ENCODE measurements around the gene SSH3. TPM values are rescaled to one million over a fixed set of nuclear protein-coding genes. Genes with fewer than 3 reads are reported as not detected.

The SSH3 gene
- total and polyA plus RNA-seq, 4 donors, result 7.1 to 21.5 (median 14.5) TPM

DNA sequence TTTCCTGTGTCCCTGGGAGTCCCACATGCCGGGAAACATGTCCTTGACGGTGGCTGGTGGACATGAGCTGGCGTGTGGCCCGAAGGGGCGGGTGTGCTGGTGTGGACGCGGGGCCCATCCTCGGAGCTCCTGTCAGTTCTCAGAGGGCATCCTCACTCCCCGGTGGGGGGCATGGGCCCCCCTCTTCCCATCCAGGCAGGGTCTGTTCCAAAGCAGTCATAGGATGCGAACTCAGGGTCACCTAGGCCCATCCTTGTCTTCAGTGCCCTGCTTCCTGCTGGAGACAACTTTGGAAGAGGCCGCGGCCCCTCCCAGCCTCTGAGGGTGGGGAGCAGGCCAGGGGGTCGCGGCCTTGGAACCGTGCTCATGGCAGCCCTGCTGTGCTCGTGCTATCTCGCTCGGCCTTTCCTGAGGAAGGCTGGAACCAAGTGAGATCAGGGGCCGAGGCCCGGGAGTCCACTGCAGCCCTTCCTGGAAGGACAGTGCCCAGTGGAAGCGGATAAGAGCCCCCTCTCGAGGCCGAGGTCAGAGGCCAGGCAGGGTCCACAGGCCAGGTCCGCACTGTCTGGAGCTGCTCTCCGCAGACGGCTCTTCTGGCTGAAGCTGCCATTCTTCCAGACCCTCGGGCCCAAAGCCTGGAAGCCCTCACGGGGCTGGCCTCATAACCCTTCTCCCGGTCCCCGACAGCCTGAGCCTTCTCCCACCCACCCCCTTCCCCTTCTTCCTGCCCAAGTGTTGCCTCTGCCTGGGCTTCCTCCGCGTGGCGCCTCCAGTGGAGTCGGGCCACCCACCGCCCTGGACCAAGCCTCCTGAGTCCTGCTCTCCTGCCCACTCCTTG lies 28.3 kb upstream of the SSH3 start:
- Histone ChIP-seq H3K4me1 (ENCODE audit: control insufficient read depth, insufficient read depth, low read length) (peaks cover 85% of the 10 kb centered on the region), H3K4me3 (ENCODE audit: low read depth, low read length) (no peak overlapping the region), H3K27me3 (ENCODE audit: control insufficient read depth, insufficient read depth, low read length) (no peaks in the 10 kb centered on the region), H3K27ac (ENCODE audit: low read depth, low read length) (no peak overlapping the region), H3K9me3 (ENCODE audit: control insufficient read depth, insufficient read depth, low read length) (no peaks in the 10 kb centered on the region), H3K36me3 (ENCODE audit: control insufficient read depth, insufficient read depth, low read length) (peaks cover 82% of the 10 kb centered on the region)
- WGBS (ENCODE audit: insufficient coverage), result 77% methylated on average over 35 of the region's 35 CpGs
- no peak for DNase-seq (ENCODE audit: low read depth in 4 of 6, low spot score in 6 of 6)

DNA sequence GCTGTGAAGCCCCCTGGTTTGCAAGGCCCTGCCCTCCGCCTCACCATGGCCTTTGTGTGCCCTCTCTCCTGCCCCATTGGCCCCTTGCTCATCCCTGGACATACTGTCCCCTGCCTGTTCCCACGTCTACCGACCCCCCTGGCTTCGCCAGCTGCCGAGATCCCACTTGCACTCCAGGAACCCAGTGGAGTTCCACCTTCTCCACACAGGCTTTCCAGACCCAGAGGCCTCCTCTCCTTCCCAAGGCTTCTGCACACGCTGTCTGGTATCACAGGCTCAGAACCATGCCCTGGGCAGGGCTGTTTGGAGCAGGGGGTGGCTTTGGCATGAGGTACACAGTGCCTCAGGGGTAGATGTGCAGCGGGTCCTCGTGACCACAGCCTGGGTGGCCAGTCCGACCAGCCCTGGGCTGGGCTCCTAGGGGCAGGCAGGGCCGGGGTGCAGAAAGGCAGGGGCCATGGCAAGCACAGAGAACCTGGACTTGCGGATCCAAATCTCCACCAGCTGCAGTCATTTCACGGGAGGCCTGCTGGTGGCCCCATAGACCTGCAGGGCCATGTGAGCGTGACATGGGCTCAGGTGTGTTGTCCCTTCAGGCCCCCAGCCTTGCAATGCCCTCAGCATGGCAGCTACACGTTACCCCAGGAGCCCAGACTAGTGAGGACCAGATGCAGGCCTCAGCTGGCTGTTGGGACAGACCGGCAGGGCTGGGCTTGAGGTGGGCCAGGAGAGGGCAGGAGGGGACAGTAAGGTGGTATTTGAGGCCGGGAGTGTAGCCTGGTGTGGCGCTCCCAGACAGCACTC lies 27.5 kb upstream of the SSH3 start:
- Histone ChIP-seq H3K4me1 (ENCODE audit: control insufficient read depth, insufficient read depth, low read length) (peaks cover 77% of the 10 kb centered on the region), H3K9me3 (ENCODE audit: control insufficient read depth, insufficient read depth, low read length) (no peaks in the 10 kb centered on the region), H3K36me3 (ENCODE audit: control insufficient read depth, insufficient read depth, low read length) (peaks cover 90% of the 10 kb centered on the region), H3K27me3 (ENCODE audit: control insufficient read depth, insufficient read depth, low read length) (no peaks in the 10 kb centered on the region), H3K4me3 (ENCODE audit: low read depth, low read length) (no peak overlapping the region), H3K27ac (ENCODE audit: low read depth, low read length) (no peak overlapping the region)
- no peak for DNase-seq (ENCODE audit: low read depth in 4 of 6, low spot score in 6 of 6)
- 94% methylated on average over 17 of the region's 17 CpGs for WGBS (ENCODE audit: insufficient coverage)

DNA sequence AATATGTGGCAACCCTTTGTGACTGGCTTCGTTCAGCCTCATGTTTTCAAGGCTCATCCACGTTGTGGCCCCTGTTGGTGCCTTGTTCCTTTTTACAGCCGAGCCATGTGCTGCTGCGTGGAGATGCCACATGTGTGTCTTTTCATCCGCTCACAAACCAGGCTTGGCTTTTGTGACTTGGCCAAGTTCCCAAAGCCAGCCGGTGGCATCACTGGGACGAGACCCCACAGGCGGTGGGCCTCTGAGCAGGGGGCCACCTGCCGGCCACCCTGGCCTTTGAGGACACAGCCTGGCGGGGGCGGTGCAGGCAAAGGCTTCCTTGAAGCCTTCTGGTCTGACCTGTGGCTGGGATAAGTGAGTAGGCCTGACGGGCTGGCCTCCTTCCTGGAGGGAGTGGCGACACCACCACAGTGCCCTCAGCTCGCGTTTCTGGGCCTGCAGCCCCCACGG lies 26.5 kb upstream of the SSH3 start:
- no peaks in the 10 kb centered on the region for H3K27me3 ChIP-seq (ENCODE audit: control insufficient read depth, insufficient read depth, low read length)
- WGBS (ENCODE audit: insufficient coverage), result 27% methylated on average over 16 of the region's 16 CpGs
- H3K4me1 ChIP-seq (ENCODE audit: control insufficient read depth, insufficient read depth, low read length), result peaks cover 67% of the 10 kb centered on the region
- DNase-seq (ENCODE audit: low read depth in 4 of 6, low spot score in 6 of 6), result peak in 2 of 6 donors; percentile 48 to 60
- H3K27ac ChIP-seq (ENCODE audit: low read depth, low read length), result peak overlapping the region; percentile 84
- H3K4me3 ChIP-seq (ENCODE audit: low read depth, low read length), result no peak overlapping the region
- no peaks in the 10 kb centered on the region for H3K9me3 ChIP-seq (ENCODE audit: control insufficient read depth, insufficient read depth, low read length)
- peaks cover 93% of the 10 kb centered on the region for H3K36me3 ChIP-seq (ENCODE audit: control insufficient read depth, insufficient read depth, low read length)

DNA sequence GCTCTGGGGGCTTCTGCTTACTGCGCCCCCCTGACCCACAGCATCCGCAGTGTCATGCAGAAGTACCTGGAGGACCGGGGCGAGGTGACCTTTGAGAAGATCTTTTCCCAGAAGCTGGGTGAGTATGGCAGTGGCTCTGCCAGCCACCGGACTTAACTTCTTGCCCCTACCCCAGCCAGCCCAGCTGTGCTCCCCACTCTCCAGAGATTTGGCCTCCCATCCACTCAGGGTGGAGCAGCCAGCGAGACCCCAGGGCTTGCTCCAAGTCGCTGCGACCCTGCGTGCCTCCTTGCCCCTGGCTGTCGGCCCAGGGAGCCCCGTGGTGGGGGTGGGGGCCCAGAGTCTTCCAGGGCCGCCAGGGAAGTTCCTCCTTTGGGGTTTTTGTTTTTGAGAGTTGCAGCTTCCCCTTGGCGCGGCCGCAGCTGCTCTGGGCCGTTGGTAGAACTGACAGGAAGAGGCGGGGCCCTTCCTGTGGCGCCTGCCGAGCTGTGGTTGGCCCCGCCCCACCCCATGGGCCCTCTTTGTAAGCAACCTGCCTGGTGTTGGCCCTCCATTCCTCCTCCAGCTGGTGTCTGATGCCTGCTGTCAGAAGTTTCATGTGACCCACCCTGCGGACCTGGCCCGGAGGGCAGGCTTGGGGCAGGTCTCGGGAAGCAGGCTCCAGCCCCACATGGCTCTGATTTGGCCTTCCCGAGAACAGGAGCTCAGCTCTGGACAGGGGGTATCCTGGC lies 25.9 kb upstream of the SSH3 start:
- peak overlapping the region; percentile 84 for H3K27ac ChIP-seq (ENCODE audit: low read depth, low read length)
- no peaks in the 10 kb centered on the region for H3K9me3 ChIP-seq (ENCODE audit: control insufficient read depth, insufficient read depth, low read length)
- WGBS (ENCODE audit: insufficient coverage), result 42% methylated on average over 22 of the region's 24 CpGs
- H3K36me3 ChIP-seq (ENCODE audit: control insufficient read depth, insufficient read depth, low read length), result peaks cover 93% of the 10 kb centered on the region
- peak in 2 of 6 donors; percentile 33 to 76 for DNase-seq (ENCODE audit: low read depth in 4 of 6, low spot score in 6 of 6)
- no peaks in the 10 kb centered on the region for H3K27me3 ChIP-seq (ENCODE audit: control insufficient read depth, insufficient read depth, low read length)
- H3K4me1 ChIP-seq (ENCODE audit: control insufficient read depth, insufficient read depth, low read length), result peaks cover 61% of the 10 kb centered on the region
- no peak overlapping the region for H3K4me3 ChIP-seq (ENCODE audit: low read depth, low read length)

DNA sequence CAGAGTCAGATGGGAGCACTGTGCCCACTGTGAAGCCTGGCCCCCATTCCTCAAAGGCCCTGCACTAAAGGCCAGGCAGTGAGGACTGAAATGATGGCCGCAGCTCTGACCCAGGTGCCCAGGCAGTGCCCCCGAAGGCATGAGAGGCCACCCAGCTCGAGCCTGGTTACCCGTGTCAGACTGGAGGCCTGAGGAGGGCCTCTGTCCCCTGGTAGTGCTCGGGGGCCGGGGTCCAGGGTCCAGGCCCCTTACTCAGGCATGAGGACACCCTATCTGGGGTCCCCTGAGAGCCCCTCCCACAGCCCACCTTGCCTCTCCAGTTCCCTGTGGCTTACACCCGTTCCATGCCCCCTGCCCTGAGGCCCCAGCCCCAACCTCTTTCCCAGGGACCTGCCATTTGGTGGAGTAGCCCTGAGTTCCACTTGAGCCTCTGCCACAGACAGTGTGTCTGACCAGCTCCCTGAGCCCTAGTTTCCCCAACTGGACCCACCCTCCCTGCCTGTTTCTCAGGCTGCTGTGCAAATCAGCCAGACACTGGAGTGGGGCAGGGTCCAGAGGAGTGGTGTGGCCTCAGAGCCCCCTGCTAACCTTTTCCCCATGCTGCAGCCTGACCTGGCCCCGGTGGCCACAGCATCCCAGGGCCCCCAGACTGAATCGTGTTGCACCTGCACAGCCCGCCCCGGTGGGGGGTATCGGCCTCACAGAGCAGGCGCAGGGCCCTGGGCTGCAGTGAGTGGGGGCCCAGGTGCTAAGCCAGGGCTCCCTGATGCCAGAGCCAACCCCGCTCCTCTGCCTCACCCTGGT lies 25.0 kb upstream of the SSH3 start:
- H3K4me3 ChIP-seq (ENCODE audit: low read depth, low read length), result no peak overlapping the region
- 94% methylated on average over 14 of the region's 14 CpGs for WGBS (ENCODE audit: insufficient coverage)
- peaks cover 93% of the 10 kb centered on the region for H3K36me3 ChIP-seq (ENCODE audit: control insufficient read depth, insufficient read depth, low read length)
- H3K9me3 ChIP-seq (ENCODE audit: control insufficient read depth, insufficient read depth, low read length), result no peaks in the 10 kb centered on the region
- peaks cover 51% of the 10 kb centered on the region for H3K4me1 ChIP-seq (ENCODE audit: control insufficient read depth, insufficient read depth, low read length)
- H3K27ac ChIP-seq (ENCODE audit: low read depth, low read length), result peak overlapping the region; percentile 84
- DNase-seq (ENCODE audit: low read depth in 4 of 6, low spot score in 6 of 6), result no peak
- no peaks in the 10 kb centered on the region for H3K27me3 ChIP-seq (ENCODE audit: control insufficient read depth, insufficient read depth, low read length)

DNA sequence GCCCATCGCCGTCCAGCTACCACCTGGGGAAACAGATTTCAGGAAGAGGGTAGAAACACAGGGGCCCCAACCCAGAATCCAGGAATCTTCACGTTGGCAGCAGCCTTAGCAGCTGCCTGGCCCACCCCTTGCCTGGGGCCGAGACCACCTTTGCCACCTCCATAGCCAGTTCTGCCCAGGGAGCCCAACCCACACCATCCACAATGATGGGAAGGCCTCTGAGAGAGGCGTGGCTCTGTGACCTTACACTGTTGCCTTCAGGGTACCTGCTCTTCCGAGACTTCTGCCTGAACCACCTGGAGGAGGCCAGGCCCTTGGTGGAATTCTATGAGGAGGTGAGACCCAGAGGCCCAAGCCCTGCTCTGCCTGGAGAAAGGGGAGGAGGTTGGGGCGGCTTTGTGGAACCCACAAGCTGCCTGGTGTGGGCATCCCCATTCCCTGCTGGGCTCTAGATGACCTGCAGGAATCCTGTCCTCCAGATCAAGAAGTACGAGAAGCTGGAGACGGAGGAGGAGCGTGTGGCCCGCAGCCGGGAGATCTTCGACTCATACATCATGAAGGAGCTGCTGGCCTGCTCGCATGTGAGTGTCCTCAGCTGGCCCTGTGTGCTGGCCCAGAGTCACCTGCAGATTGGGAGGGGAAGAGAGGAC lies 24.3 kb upstream of the SSH3 start:
- no peak for DNase-seq (ENCODE audit: low read depth in 4 of 6, low spot score in 6 of 6)
- WGBS (ENCODE audit: insufficient coverage), result 91% methylated on average over 14 of the region's 14 CpGs
- peaks cover 95% of the 10 kb centered on the region for H3K36me3 ChIP-seq (ENCODE audit: control insufficient read depth, insufficient read depth, low read length)
- H3K4me1 ChIP-seq (ENCODE audit: control insufficient read depth, insufficient read depth, low read length), result peaks cover 45% of the 10 kb centered on the region
- H3K9me3 ChIP-seq (ENCODE audit: control insufficient read depth, insufficient read depth, low read length), result no peaks in the 10 kb centered on the region
- no peak overlapping the region for H3K27ac ChIP-seq (ENCODE audit: low read depth, low read length)
- H3K4me3 ChIP-seq (ENCODE audit: low read depth, low read length), result no peak overlapping the region
- no peaks in the 10 kb centered on the region for H3K27me3 ChIP-seq (ENCODE audit: control insufficient read depth, insufficient read depth, low read length)

DNA sequence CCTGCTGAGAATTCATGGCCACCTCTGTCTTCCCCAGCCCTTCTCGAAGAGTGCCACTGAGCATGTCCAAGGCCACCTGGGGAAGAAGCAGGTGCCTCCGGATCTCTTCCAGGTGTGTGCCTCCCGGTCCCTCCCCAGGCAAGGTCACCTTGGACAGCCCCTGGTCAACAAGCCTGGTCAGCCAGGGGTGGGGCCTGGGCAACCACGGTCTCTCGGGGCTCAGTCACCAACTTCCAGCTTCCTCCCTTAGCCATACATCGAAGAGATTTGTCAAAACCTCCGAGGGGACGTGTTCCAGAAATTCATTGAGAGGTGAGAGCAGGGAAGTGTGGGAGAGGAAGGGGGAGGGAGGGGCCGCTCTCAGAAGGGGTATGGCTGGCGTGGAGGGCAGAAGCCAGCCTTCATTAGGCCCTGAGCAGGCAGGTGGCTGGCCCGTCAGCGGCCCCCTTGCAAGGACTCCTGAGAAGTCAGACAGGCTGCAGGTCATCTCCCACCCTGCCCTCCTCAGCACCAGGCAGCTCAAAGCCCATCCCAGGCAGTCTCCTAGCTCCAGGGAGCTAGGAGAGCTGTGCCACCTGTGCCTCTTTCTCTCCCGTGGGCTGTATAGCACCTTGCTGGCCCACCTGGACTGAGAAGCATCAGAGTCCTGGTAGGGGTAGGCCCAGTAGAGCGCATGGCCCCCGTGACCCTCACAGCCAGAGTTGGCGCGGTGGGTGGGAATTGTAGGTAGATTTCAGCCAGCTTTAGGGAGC lies 23.6 kb upstream of the SSH3 start:
- no peaks in the 10 kb centered on the region for H3K27me3 ChIP-seq (ENCODE audit: control insufficient read depth, insufficient read depth, low read length)
- 98% methylated on average over 11 of the region's 17 CpGs for WGBS (ENCODE audit: insufficient coverage)
- no peak overlapping the region for H3K4me3 ChIP-seq (ENCODE audit: low read depth, low read length)
- peaks cover 95% of the 10 kb centered on the region for H3K36me3 ChIP-seq (ENCODE audit: control insufficient read depth, insufficient read depth, low read length)
- H3K27ac ChIP-seq (ENCODE audit: low read depth, low read length), result no peak overlapping the region
- H3K4me1 ChIP-seq (ENCODE audit: control insufficient read depth, insufficient read depth, low read length), result peaks cover 38% of the 10 kb centered on the region
- no peaks in the 10 kb centered on the region for H3K9me3 ChIP-seq (ENCODE audit: control insufficient read depth, insufficient read depth, low read length)
- no peak for DNase-seq (ENCODE audit: low read depth in 4 of 6, low spot score in 6 of 6)

DNA sequence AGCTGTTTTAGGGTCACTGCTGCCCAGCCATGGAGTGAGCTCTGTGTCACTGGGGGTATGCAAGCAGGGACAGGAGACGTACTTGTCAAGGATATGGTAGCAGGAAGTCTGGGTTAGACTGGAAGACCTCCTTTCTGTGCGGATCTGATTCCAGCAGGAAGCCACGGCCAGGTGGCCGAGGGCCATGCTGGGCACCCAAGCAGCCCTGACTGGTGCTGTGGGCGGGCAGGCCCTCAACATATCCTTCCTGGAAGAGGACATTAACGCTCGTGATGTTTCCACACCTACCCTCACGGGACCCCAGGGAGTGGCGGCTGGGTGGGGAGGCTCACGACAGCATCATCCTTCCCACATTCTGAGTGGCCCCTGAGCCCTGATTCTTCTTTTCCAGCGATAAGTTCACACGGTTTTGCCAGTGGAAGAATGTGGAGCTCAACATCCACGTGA lies 23.0 kb upstream of the SSH3 start:
- no peak for DNase-seq (ENCODE audit: low read depth in 4 of 6, low spot score in 6 of 6)
- WGBS (ENCODE audit: insufficient coverage), result 90% methylated on average over 10 of the region's 13 CpGs

More for the DNA sequence above, 23.0 kb upstream of the SSH3 start:
- no peak overlapping the region for H3K4me3 ChIP-seq (ENCODE audit: low read depth, low read length)
- H3K27me3 ChIP-seq (ENCODE audit: control insufficient read depth, insufficient read depth, low read length), result no peaks in the 10 kb centered on the region
- peaks cover 32% of the 10 kb centered on the region for H3K4me1 ChIP-seq (ENCODE audit: control insufficient read depth, insufficient read depth, low read length)
- H3K27ac ChIP-seq (ENCODE audit: low read depth, low read length), result no peak overlapping the region
- H3K9me3 ChIP-seq (ENCODE audit: control insufficient read depth, insufficient read depth, low read length), result no peaks in the 10 kb centered on the region
- H3K36me3 ChIP-seq (ENCODE audit: control insufficient read depth, insufficient read depth, low read length), result peaks cover 95% of the 10 kb centered on the region
